CD4-positive, alpha-beta T cell (primary cell): ENCODE measurements around the gene GIGYF1. TPM values are rescaled to one million over a fixed set of nuclear protein-coding genes. Genes with fewer than 3 reads are reported as not detected.
A peak's percentile ranks its signal among the peaks of the same experiment; 100 is the strongest.

Experiments used
- ATAC-seq: fragments of 200-7000 bp; cut with Tn5 transposase; one replicate; pipeline ENCODE4 v1.10.0; 2022; ENCODE audit warnings: mild to moderate bottlenecking; ENCODE audit not compliant: poor library complexity
- CTCF ChIA-PET: fragments of 350-600 bp; sonication (Branson Sonifier 250); formaldehyde crosslinking; loops from one replicate; lab custom pipeline; 2021; ENCODE audit warnings: antibody characterized with exemption, inconsistent platforms; lab: Charles Lee
- POLR2A ChIA-PET: fragments of 350-600 bp; sonication (Branson Sonifier 250); formaldehyde crosslinking; loops from one replicate; lab custom pipeline; 2021; ENCODE audit warnings: antibody characterized with exemption, inconsistent platforms; lab: Charles Lee
- DNase-seq, 14 experiments: peaks; one replicate each; pipeline ENCODE4 v3.0.0-alpha.2; 2013 to 2020; ENCODE audit warnings: mixed read lengths in 2 of 14
- H3K27ac ChIP-seq, 2 donors: one replicate each; pipeline versions ENCODE4 v1.5.1 to v1.7.0; 2013; ENCODE audit warnings: low read length in 2 of 2, low read depth in 1 of 2, mild to moderate bottlenecking in 1 of 2
- H3K27me3 ChIP-seq, 2 experiments: 1 replicate in 1 of 2; 2 replicates in 1 of 2; pipeline versions ENCODE4 v1.6.1 to v1.7.0; 2013; ENCODE audit warnings: low read length in 2 of 2, control low read depth in 1 of 2, mild to moderate bottlenecking in 1 of 2, moderate library complexity in 1 of 2; ENCODE audit not compliant: insufficient read depth in 2 of 2, control insufficient read depth in 1 of 2
- H3K36me3 ChIP-seq: one replicate; pipeline ENCODE4 v1.6.1; 2013; ENCODE audit warnings: low read length, control low read depth; ENCODE audit not compliant: insufficient read depth
- H3K4me1 ChIP-seq: one replicate; pipeline ENCODE4 v1.6.1; 2013; ENCODE audit warnings: low read length, control low read depth; ENCODE audit not compliant: insufficient read depth
- H3K4me3 ChIP-seq: one replicate; pipeline ENCODE4 v1.5.1; 2013; ENCODE audit warnings: mild to moderate bottlenecking, low read length, moderate library complexity
- H3K9me3 ChIP-seq, 2 experiments: 1 replicate in 1 of 2; 2 replicates in 1 of 2; pipeline versions ENCODE4 v1.6.1 to v1.7.0; 2013; ENCODE audit warnings: low read length in 2 of 2, mild to moderate bottlenecking in 2 of 2, control low read depth in 1 of 2, moderate library complexity in 1 of 2; ENCODE audit not compliant: control insufficient read depth in 1 of 2, insufficient read depth in 1 of 2
- H3K27ac Mint-ChIP-seq: one replicate; pipeline ENCODE4 v1.8.0; 2020; ENCODE audit warnings: mixed read lengths
- H3K27me3 Mint-ChIP-seq: one replicate; pipeline ENCODE4 v1.8.0; 2021; ENCODE audit warnings: mixed read lengths
- H3K36me3 Mint-ChIP-seq: one replicate; pipeline ENCODE4 v1.8.0; 2021; ENCODE audit warnings: low read depth, mixed read lengths
- H3K4me1 Mint-ChIP-seq: one replicate; pipeline ENCODE4 v1.8.0; 2021; ENCODE audit warnings: low read depth, mixed read lengths
- H3K4me3 Mint-ChIP-seq: one replicate; pipeline ENCODE4 v1.8.0; 2020; ENCODE audit warnings: mild to moderate bottlenecking, mixed read lengths
- H3K9me3 Mint-ChIP-seq: one replicate; pipeline ENCODE4 v1.8.0; 2020; ENCODE audit warnings: mixed read lengths
- CTCF ChIP-seq: fragments of 200-600 bp; IDR thresholded peaks from one replicate; pipeline ENCODE4 v1.8.0; 2022; ENCODE audit warnings: antibody characterized with exemption, mild to moderate bottlenecking
- intact Hi-C, 2 experiments: fragments of 100-400 bp; cut with DNase I in 1 of 2; cut with micrococcal nuclease in 1 of 2; formaldehyde crosslinking; loops; one replicate each; pipeline versions ENCODE4 v1.15.1 to v1.9.0; 2023 to 2025; cut with DNase I, micrococcal nuclease
- total RNA-seq, 174 experiments: library from RNA in 2 of 174; stranded (reverse) in 2 of 174; gene quantifications; one replicate each; pipeline ENCODE4 v1.2.3 and lab custom pipeline; 2021 to 2026

Gene GIGYF1
- total RNA-seq, 2 experiments from 2014 or later, result 75.5 to 78.8 TPM

- no peak overlapping the region for H3K27ac ChIP-seq
- no peak overlapping the region for H3K4me3 ChIP-seq
- H3K27me3 ChIP-seq, result no peaks in the 10 kb centered on the region
- no peak for DNase-seq
- no peaks in the 10 kb centered on the region for H3K27me3 Mint-ChIP-seq
- H3K27ac Mint-ChIP-seq, result no peak overlapping the region
- no peaks in the 10 kb centered on the region for H3K9me3 Mint-ChIP-seq
- no peak for TF ChIP-seq CTCF
- ChIA-PET CTCF (interaction anchor here (0.9 kb wide), 1 partner anchor 20 kb away, joined by 3 read pairs; no protein-coding TSS in a partner anchor), POLR2A (interaction anchor here (0.7 kb wide), 1 partner anchor 8 kb away, joined by 4 read pairs; no protein-coding TSS in a partner anchor)
- peaks cover 0 to 4% of the 10 kb centered on the region in 2 experiments for H3K9me3 ChIP-seq
- intact Hi-C loops, result no loop called here
- no peak overlapping the region for H3K4me3 Mint-ChIP-seq
- peaks cover 24% of the 10 kb centered on the region for H3K4me1 Mint-ChIP-seq
- H3K36me3 Mint-ChIP-seq, result peaks cover 62% of the 10 kb centered on the region
- H3K4me1 ChIP-seq, result peaks cover 37% of the 10 kb centered on the region
- H3K36me3 ChIP-seq, result peaks cover 82% of the 10 kb centered on the region
- no peak for ATAC-seq
These were observed 8.9 kb downstream of the GIGYF1 start for GRCh38 chr7:100685049-100685605.

- Mint-ChIP-seq H3K36me3 (peaks cover 68% of the 10 kb centered on the region), H3K27me3 (no peaks in the 10 kb centered on the region), H3K9me3 (no peaks in the 10 kb centered on the region), H3K4me1 (peaks cover 29% of the 10 kb centered on the region), H3K4me3 (no peak overlapping the region), H3K27ac (no peak overlapping the region)
- H3K27ac ChIP-seq, result no peak overlapping the region
- ChIA-PET CTCF (interaction anchor here (0.9 kb wide), 1 partner anchor 21 kb away, joined by 3 read pairs; no protein-coding TSS in a partner anchor), POLR2A (interaction anchor here (0.7 to 10.6 kb wide), 3 partner anchors 8 to 100 kb away, joined by 4 to 92 read pairs (median 4); partner anchors contain the start of genes FBXO24 and LRCH4)
- no peaks in the 10 kb centered on the region for H3K27me3 ChIP-seq
- no peak overlapping the region for H3K4me3 ChIP-seq
- peaks cover 37% of the 10 kb centered on the region for H3K4me1 ChIP-seq
- TF ChIP-seq CTCF, result no peak
- H3K36me3 ChIP-seq, result peaks cover 80% of the 10 kb centered on the region
- intact Hi-C loops, result no loop called here
- peaks cover 0 to 4% of the 10 kb centered on the region in 2 experiments for H3K9me3 ChIP-seq
- DNase-seq (peak in 1 of 14 experiments; percentile 18), ATAC-seq (no peak)
These were observed 9.5 kb downstream of the GIGYF1 start for GRCh38 chr7:100684534-100685042.

GRCh38 chr7:100683659-100684533 is 10.2 kb downstream of the GIGYF1 start:
- peaks cover 0 to 4% of the 10 kb centered on the region in 2 experiments for H3K9me3 ChIP-seq
- H3K27ac ChIP-seq, result no peak overlapping the region
- Mint-ChIP-seq H3K36me3 (peaks cover 71% of the 10 kb centered on the region), H3K27me3 (no peaks in the 10 kb centered on the region), H3K27ac (no peak overlapping the region), H3K9me3 (no peaks in the 10 kb centered on the region), H3K4me3 (no peak overlapping the region), H3K4me1 (peaks cover 32% of the 10 kb centered on the region)
- H3K27me3 ChIP-seq, result no peaks in the 10 kb centered on the region
- DNase-seq (peak in 1 of 14 experiments; percentile 22), ATAC-seq (no peak)
- CTCF ChIA-PET, result interaction anchor here (0.9 to 1.8 kb wide), 2 partner anchors 21 to 50 kb away, joined by 3 to 8 read pairs; no protein-coding TSS in a partner anchor
- intact Hi-C loops, result no loop called here
- peaks cover 79% of the 10 kb centered on the region for H3K36me3 ChIP-seq
- H3K4me3 ChIP-seq, result no peak overlapping the region
- no peak for TF ChIP-seq CTCF
- H3K4me1 ChIP-seq, result peaks cover 35% of the 10 kb centered on the region
- POLR2A ChIA-PET, result interaction anchor here (1.1 to 10.6 kb wide), 3 partner anchors 9 to 99 kb away, joined by 4 to 92 read pairs (median 33); partner anchors contain the start of genes FBXO24, GIGYF1 and LRCH4
